ENCODE measurements around the gene TRPC4AP.

GRCh38 chr20:35049776-35050352 lies 42.7 kb downstream of the TRPC4AP start:
- TF ChIP-seq POLR2A (IDR thresholded peaks at IDR 0.05) (no peak), CTCF (IDR thresholded peaks at IDR 0.05) (no peak), POLR2AphosphoS5 (IDR thresholded peaks at IDR 0.05) (no peak), EP300 (IDR thresholded peaks at IDR 0.05; ENCODE audit: low read depth) (no peak)

Measured in transverse colon (tissue), 4 donors.